HEK293T (cell line): ENCODE measurements around the gene IGF1.

Experiments used
- ARNT ChIP-seq: fragments of 450-650 bp; IDR thresholded peaks from 2 replicates; pipeline ENCODE4 v1.6.1; 2017; ENCODE audit warnings: mild to moderate bottlenecking
- FOXA1 ChIP-seq: fragments of 450-650 bp; IDR thresholded peaks from 2 replicates; pipeline ENCODE4 v1.6.1; 2016; ENCODE audit warnings: mild to moderate bottlenecking
- FOXM1 ChIP-seq: fragments of 450-650 bp; IDR thresholded peaks from 2 replicates; pipeline ENCODE4 v1.6.1; 2017; ENCODE audit warnings: mild to moderate bottlenecking, borderline replicate concordance
- SUZ12 ChIP-seq: fragments of 450-650 bp; IDR thresholded peaks from 2 replicates; pipeline ENCODE4 v1.6.1; 2016; ENCODE audit warnings: mild to moderate bottlenecking
- TARDBP ChIP-seq: fragments of 450-650 bp; IDR thresholded peaks from 2 replicates; pipeline ENCODE4 v1.6.1; 2016
- ZNF384 ChIP-seq: fragments of 450-650 bp; IDR thresholded peaks from 2 replicates; pipeline ENCODE4 v1.6.1; 2016
- TF ChIP-seq, protein P1 (sequence below): fragments of 450-650 bp; IDR thresholded peaks from 2 replicates; pipeline ENCODE4 v1.6.1; 2016

- TF ChIP-seq, protein P1, sequence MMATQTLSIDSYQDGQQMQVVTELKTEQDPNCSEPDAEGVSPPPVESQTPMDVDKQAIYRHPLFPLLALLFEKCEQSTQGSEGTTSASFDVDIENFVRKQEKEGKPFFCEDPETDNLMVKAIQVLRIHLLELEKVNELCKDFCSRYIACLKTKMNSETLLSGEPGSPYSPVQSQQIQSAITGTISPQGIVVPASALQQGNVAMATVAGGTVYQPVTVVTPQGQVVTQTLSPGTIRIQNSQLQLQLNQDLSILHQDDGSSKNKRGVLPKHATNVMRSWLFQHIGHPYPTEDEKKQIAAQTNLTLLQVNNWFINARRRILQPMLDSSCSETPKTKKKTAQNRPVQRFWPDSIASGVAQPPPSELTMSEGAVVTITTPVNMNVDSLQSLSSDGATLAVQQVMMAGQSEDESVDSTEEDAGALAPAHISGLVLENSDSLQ: no peak
- TF ChIP-seq ZNF384 (no peak), TARDBP (no peak), ARNT (no peak), FOXA1 (no peak), SUZ12 (no peak), FOXM1 (no peak)
Observed at GRCh38 chr12:102470945-102471344, 9.4 kb downstream of the IGF1 start.
